Adrenal gland (tissue), 5 donors: ENCODE results near the gene NRARP.

Source experiments
- POLR2A ChIP-seq, 2 donors: fragments of 450-650 bp; IDR thresholded peaks; one replicate each; pipeline ENCODE4 v1.6.1; 2017; ENCODE audit warnings: antibody characterized with exemption in 2 of 2, mild to moderate bottlenecking in 2 of 2, moderate library complexity in 1 of 2
- TF ChIP-seq, protein P1 (sequence below), 6 experiments: fragments of 450-650 bp in 4 of 6; fragments of 200-600 bp in 2 of 6; sonication (generic) in 1 of 6; IDR thresholded peaks; 1 replicate in 5 of 6; 2 replicates in 1 of 6; pipeline versions ENCODE4 v1.5.1 to v1.8.0; 2016 to 2021; ENCODE audit warnings: antibody characterized with exemption in 6 of 6, mild to moderate bottlenecking in 2 of 6, moderate library complexity in 1 of 6
- donor health status: DM: no; HTN: no; CAD: no.

DNA sequence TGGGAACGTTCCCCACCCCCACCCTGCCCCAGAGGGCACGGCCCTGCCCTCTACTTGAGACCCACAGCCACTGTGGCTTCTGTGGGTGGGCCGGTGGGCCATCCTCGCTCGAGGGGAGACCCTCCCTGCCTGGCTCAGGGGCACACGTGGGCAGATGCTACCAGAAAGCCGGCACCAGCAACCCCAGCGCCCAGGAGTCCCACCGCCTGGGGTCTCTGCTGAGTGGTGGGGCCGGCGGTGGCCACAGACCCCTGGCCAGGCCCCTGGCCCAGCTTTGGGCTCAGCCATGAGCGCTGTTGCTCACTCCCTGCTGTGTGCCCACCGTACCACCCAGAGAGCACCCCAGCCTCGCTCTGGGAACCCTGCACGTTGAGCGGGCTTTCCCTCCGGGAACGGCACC is 16.5 kb upstream of the NRARP start:
- TF ChIP-seq, protein P1, sequence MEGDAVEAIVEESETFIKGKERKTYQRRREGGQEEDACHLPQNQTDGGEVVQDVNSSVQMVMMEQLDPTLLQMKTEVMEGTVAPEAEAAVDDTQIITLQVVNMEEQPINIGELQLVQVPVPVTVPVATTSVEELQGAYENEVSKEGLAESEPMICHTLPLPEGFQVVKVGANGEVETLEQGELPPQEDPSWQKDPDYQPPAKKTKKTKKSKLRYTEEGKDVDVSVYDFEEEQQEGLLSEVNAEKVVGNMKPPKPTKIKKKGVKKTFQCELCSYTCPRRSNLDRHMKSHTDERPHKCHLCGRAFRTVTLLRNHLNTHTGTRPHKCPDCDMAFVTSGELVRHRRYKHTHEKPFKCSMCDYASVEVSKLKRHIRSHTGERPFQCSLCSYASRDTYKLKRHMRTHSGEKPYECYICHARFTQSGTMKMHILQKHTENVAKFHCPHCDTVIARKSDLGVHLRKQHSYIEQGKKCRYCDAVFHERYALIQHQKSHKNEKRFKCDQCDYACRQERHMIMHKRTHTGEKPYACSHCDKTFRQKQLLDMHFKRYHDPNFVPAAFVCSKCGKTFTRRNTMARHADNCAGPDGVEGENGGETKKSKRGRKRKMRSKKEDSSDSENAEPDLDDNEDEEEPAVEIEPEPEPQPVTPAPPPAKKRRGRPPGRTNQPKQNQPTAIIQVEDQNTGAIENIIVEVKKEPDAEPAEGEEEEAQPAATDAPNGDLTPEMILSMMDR (IDR thresholded peaks at IDR 0.05), result no peak
- no peak for TF ChIP-seq POLR2A (IDR thresholded peaks at IDR 0.05)
